ENCODE measurements around the gene MTR. TPM values are rescaled to one million over a fixed set of nuclear protein-coding genes. Genes with fewer than 3 reads are reported as not detected.

Gene MTR
- total RNA-seq, 1 experiment from 2014 or later: 24.6 TPM

DNA sequence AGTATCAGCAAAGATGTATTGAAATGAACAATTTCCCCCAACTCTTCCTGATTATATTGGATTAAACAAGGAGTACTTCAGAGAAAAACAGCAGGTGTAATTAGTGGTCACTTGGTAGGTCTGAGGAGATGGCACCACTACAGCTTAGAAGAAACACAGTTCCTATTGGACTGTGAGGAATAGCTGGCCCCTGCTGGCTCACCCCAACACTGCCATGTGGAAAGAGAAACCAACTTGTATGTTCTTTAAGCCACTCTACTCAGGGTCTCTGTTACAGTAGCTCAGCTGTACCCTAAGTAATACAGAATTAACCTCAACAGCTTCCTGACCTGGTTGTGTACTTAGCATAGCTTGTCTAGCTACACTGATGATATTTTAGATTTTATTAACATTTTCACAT, 26.5 kb upstream of the MTR start:
- Histone ChIP-seq H3K9ac (ENCODE audit: low read length) (no peak overlapping the region), H4K20me1 (ENCODE audit: insufficient read depth) (no peaks in the 10 kb centered on the region), H3K27me3 (ENCODE audit: insufficient read depth, low read length) (no peaks in the 10 kb centered on the region), H3K9me2 (ENCODE audit: insufficient read depth) (no peaks in the 10 kb centered on the region), H3K4me1 (ENCODE audit: control insufficient read depth in 1 of 2, insufficient read depth in 2 of 2, low read length in 2 of 2) (no peaks in the 10 kb centered on the region), H3K9me3 (ENCODE audit: control insufficient read depth in 1 of 2, insufficient read depth in 1 of 2, low read depth in 1 of 2, low read length in 2 of 2) (no peaks in the 10 kb centered on the region), H2AFZ (ENCODE audit: low read depth, low read length, poor library complexity, severe bottlenecking) (no peak overlapping the region), H3K79me2 (ENCODE audit: insufficient read depth, low read length) (no peaks in the 10 kb centered on the region), H3K4me3 (replicated peaks in 1 of 2; ENCODE audit: low read depth in 1 of 2, low read length in 2 of 2) (no peak overlapping the region), H3K4me2 (ENCODE audit: low read length) (no peak overlapping the region), H3K27ac (ENCODE audit: low read depth, low read length) (no peak overlapping the region), H3K36me3 (ENCODE audit: control insufficient read depth in 1 of 2, insufficient read depth in 2 of 2, low read length in 2 of 2) (no peaks in the 10 kb centered on the region)
- no TSS peak for BruUV-seq (replicated peaks)
- peak; percentile 53 for ATAC-seq
- intact Hi-C loops (cut with micrococcal nuclease): no loop called here
- TF ChIP-seq, protein P1, sequence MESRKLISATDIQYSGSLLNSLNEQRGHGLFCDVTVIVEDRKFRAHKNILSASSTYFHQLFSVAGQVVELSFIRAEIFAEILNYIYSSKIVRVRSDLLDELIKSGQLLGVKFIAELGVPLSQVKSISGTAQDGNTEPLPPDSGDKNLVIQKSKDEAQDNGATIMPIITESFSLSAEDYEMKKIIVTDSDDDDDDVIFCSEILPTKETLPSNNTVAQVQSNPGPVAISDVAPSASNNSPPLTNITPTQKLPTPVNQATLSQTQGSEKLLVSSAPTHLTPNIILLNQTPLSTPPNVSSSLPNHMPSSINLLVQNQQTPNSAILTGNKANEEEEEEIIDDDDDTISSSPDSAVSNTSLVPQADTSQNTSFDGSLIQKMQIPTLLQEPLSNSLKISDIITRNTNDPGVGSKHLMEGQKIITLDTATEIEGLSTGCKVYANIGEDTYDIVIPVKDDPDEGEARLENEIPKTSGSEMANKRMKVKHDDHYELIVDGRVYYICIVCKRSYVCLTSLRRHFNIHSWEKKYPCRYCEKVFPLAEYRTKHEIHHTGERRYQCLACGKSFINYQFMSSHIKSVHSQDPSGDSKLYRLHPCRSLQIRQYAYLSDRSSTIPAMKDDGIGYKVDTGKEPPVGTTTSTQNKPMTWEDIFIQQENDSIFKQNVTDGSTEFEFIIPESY (IDR thresholded peaks at IDR 0.05; ENCODE audit: extremely low read depth, insufficient replicate concordance, low read length): no peak
- TF ChIP-seq, protein P2, sequence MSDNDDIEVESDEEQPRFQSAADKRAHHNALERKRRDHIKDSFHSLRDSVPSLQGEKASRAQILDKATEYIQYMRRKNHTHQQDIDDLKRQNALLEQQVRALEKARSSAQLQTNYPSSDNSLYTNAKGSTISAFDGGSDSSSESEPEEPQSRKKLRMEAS (IDR thresholded peaks at IDR 0.05): no peak
- TF ChIP-seq, protein P3, sequence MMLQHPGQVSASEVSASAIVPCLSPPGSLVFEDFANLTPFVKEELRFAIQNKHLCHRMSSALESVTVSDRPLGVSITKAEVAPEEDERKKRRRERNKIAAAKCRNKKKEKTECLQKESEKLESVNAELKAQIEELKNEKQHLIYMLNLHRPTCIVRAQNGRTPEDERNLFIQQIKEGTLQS (IDR thresholded peaks at IDR 0.05): no peak
- TF ChIP-seq ZFX (IDR thresholded peaks at IDR 0.05) (no peak), SRF (IDR thresholded peaks at IDR 0.05; ENCODE audit: low read depth) (no peak)
- CTCF ChIA-PET: interaction anchor here (1.7 to 2.2 kb wide), 2 partner anchors 9 to 14 kb away, joined by 4 to 10 read pairs; no protein-coding TSS in a partner anchor
- DNase-seq (ENCODE audit: low read depth, low spot score): no peak
- POLR2A ChIA-PET: no interaction called here
- RAD21 ChIA-PET (ENCODE audit: low non-redundant PET in 1 of 2, low total read pairs in 2 of 2, uncharacterized antibody in 2 of 2, unreplicated experiment in 2 of 2): no interaction called here

DNA sequence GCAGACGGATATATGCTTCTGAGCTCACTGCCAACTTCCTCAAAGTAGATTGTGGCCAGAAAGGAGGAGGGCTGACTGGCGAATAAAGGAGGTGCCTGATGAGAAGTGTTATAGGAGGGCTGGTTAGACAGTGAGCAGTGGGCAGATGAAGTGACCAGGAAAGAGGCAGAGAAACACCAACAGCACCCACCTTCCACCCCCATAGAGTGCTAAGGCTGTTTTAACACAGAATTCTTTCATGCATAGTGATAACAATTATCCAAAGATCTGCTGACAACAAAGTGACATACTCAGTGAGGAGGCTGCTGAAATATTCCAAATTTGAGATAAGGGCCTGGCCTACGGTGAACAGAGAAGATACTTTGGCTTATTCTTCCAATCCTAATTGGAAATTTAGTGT, 21.2 kb upstream of the MTR start:
- H3K36me3 ChIP-seq (ENCODE audit: control insufficient read depth in 1 of 2, insufficient read depth in 2 of 2, low read length in 2 of 2): no peaks in the 10 kb centered on the region
- no peaks in the 10 kb centered on the region for H3K79me2 ChIP-seq (ENCODE audit: insufficient read depth, low read length)
- ChIA-PET RAD21 (ENCODE audit: low non-redundant PET in 1 of 2, low total read pairs in 2 of 2, uncharacterized antibody in 2 of 2, unreplicated experiment in 2 of 2) (no interaction called here), POLR2A (no interaction called here), CTCF (no interaction called here)
- no peak for ATAC-seq
- no peak overlapping the region for H2AFZ ChIP-seq (ENCODE audit: low read depth, low read length, poor library complexity, severe bottlenecking)
- no peak for DNase-seq (ENCODE audit: low read depth, low spot score)
- H3K9ac ChIP-seq (ENCODE audit: low read length): no peak overlapping the region
- no peak overlapping the region for H3K4me2 ChIP-seq (ENCODE audit: low read length)
- TF ChIP-seq FOSL1 (IDR thresholded peaks at IDR 0.05; ENCODE audit: low read depth) (no peak), CEBPB (IDR thresholded peaks at IDR 0.05; ENCODE audit: low read depth) (no peak), ELF1 (IDR thresholded peaks at IDR 0.05; ENCODE audit: borderline replicate concordance, low read depth) (no peak), ZNF274 (IDR thresholded peaks at IDR 0.05; ENCODE audit: low read depth, low read length) (no peak), SP1 (IDR thresholded peaks at IDR 0.05; ENCODE audit: low read depth) (no peak), CBX3 (IDR thresholded peaks at IDR 0.05; ENCODE audit: low read depth) (no peak), EZH2phosphoT487 (IDR thresholded peaks at IDR 0.05; ENCODE audit: borderline replicate concordance) (no peak)
- TF ChIP-seq, protein P4, sequence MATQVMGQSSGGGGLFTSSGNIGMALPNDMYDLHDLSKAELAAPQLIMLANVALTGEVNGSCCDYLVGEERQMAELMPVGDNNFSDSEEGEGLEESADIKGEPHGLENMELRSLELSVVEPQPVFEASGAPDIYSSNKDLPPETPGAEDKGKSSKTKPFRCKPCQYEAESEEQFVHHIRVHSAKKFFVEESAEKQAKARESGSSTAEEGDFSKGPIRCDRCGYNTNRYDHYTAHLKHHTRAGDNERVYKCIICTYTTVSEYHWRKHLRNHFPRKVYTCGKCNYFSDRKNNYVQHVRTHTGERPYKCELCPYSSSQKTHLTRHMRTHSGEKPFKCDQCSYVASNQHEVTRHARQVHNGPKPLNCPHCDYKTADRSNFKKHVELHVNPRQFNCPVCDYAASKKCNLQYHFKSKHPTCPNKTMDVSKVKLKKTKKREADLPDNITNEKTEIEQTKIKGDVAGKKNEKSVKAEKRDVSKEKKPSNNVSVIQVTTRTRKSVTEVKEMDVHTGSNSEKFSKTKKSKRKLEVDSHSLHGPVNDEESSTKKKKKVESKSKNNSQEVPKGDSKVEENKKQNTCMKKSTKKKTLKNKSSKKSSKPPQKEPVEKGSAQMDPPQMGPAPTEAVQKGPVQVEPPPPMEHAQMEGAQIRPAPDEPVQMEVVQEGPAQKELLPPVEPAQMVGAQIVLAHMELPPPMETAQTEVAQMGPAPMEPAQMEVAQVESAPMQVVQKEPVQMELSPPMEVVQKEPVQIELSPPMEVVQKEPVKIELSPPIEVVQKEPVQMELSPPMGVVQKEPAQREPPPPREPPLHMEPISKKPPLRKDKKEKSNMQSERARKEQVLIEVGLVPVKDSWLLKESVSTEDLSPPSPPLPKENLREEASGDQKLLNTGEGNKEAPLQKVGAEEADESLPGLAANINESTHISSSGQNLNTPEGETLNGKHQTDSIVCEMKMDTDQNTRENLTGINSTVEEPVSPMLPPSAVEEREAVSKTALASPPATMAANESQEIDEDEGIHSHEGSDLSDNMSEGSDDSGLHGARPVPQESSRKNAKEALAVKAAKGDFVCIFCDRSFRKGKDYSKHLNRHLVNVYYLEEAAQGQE (IDR thresholded peaks at IDR 0.05; ENCODE audit: low read depth): no peak
- BruUV-seq (replicated peaks): no TSS peak
- no peak overlapping the region for H3K4me3 ChIP-seq (replicated peaks in 1 of 2; ENCODE audit: low read depth in 1 of 2, low read length in 2 of 2)
- no peaks in the 10 kb centered on the region for H4K20me1 ChIP-seq (ENCODE audit: insufficient read depth)
- no peaks in the 10 kb centered on the region for H3K9me3 ChIP-seq (ENCODE audit: control insufficient read depth in 1 of 2, insufficient read depth in 1 of 2, low read depth in 1 of 2, low read length in 2 of 2)
- H3K9me2 ChIP-seq (ENCODE audit: insufficient read depth): no peaks in the 10 kb centered on the region
- intact Hi-C loops (cut with micrococcal nuclease): no loop called here
- no peak overlapping the region for H3K27ac ChIP-seq (ENCODE audit: low read depth, low read length)
- H3K4me1 ChIP-seq (ENCODE audit: control insufficient read depth in 1 of 2, insufficient read depth in 2 of 2, low read length in 2 of 2): no peaks in the 10 kb centered on the region
- H3K27me3 ChIP-seq (ENCODE audit: insufficient read depth, low read length): no peaks in the 10 kb centered on the region

Measured in HCT116 (cell line).